Activated CD4-positive, alpha-beta T cell treated with anti-CD3 and anti-CD28 coated beads for 1 hour (primary cell): Measurements from ENCODE around the gene TCEANC.

Experiments
- DNase-seq: peaks from one replicate; pipeline ENCODE4 v3.0.0-alpha.2; 2020

The TCEANC gene

GRCh38 chrX:13694359-13694758, 41.4 kb downstream of the TCEANC start:
- DNase-seq, result no peak

GRCh38 chrX:13694983-13695382, 42.0 kb downstream of the TCEANC start:
- no peak for DNase-seq

- DNase-seq, result no peak
Measured at GRCh38 chrX:13695601-13696115, 42.7 kb downstream of the TCEANC start.

GRCh38 chrX:13697455-13697854, 44.5 kb downstream of the TCEANC start:
- DNase-seq, result no peak

GRCh38 chrX:13697976-13698375, 45.0 kb downstream of the TCEANC start:
- no peak for DNase-seq

- no peak for DNase-seq
Measured at GRCh38 chrX:13698432-13698831, 45.5 kb downstream of the TCEANC start.

DNA sequence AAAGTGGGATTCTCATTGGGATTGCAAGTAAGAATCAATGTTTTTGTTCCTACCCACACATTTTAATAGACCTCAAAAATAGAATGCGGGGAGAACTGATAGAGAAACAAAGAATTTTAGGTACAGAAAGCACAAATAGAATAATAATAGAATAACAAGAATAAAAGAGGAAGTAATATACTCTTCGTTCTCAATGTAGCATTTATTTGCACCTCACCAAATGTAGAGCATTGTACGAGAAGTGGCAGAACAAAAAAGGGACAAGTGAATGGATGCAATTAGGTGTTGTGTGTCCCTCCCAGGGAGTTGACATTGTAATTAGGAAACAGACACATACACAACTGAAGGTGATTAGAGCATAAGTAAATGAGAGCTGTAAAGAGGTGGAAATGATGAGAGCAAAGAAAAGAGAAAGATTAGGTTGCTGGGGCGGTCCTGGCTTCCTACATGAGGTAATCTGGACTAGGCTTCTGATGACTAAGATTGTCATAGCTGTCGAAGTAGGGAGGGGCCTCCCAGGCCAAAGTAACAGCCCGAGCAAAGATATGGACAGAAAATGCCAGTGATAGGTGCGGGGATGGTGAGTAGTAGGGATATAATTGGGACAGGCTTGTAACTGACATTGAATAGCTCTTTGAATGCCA, 46.4 kb downstream of the TCEANC start:
- no peak for DNase-seq

GRCh38 chrX:13700380-13700779, 47.4 kb downstream of the TCEANC start:
- no peak for DNase-seq

DNA sequence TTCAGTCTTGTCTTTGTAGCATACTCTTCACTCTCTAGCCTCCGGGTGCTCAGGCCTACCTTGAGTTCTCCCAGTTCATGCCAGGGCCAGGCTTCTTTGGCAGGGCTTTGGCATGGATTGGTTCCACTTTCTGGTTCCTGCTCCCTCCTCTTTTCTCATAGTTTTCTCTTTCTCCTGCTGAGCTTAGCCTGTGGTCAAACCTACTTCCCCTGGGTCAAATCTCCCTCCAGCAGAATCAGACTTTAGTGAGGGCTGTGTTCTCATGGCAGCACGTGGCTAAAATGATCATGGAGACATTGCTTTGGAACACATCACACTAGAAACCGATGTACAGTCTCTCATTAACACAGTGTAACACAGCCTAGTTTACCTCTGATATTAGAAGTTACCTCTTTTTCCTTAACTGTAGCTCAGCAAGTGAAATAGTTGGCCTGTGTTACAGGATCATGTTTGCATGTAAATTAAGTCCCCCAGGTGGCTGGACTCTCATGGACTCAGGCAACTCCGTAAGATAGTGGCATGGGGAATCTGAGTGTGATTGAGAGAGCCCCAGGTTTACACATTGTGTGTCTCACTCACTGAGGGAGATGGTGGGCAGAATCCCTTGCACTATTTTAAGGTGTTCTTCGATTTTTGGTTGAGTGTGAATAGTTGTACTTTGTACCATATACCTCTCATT, 49.3 kb downstream of the TCEANC start:
- no peak for DNase-seq

DNA sequence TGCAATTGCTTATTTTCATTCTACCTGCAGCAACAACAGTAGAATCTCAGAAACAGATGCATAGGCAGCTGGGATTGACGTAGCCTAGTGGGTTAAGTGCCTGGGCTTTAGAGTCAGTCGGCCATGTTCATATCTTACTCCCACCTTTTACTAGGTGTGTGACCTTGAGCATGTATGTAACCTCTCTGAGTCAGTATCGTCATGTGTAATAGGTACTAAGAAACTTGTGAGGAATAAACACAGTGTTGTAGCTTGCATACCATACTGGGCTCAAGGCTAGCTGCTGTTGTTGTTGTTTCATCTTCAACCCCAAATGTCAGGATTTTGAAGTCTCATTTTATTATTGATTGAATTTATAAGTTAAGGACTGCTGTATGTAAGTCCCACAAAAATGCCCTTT, 50.2 kb downstream of the TCEANC start:
- DNase-seq, result no peak

DNA sequence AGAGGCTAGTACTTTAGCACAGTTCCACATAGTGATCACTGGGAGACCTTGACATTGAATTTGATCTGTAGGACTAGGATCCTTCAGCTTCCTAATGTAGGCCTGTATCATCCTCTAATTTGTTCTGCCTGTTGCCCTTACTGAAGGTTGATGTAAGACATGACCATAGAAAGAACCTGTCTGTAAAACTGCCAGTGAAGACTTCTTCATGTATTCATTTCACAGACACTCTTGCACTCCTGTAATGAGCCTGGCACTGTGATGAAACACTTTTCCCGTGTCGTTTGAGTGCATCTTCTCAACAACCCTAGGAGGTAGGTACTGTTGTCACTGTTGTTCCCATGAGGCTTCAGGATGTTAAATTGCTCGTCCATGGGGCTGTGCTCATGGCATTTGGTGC, 50.6 kb downstream of the TCEANC start:
- DNase-seq, result no peak

- DNase-seq, result no peak
Measured at GRCh38 chrX:13711141-13711540, 58.2 kb downstream of the TCEANC start.
